Gastrocnemius medialis (tissue), 4 donors: ENCODE results near the gene PYY.

Experiments used
- CTCF ChIP-seq, 5 experiments: fragments of 450-650 bp in 3 of 5; fragments of 200-600 bp in 2 of 5; sonication (generic) in 2 of 5; IDR thresholded peaks in 4 of 5; conservative IDR thresholded peaks in 1 of 5; 1 replicate in 4 of 5; 2 replicates in 1 of 5; pipeline ENCODE4 v1.5.1; 2016 to 2019; ENCODE audit warnings: antibody characterized with exemption in 5 of 5, mild to moderate bottlenecking in 3 of 5, moderate library complexity in 3 of 5
- POLR2A ChIP-seq, 2 donors: fragments of 450-650 bp; IDR thresholded peaks; one replicate each; pipeline ENCODE4 v1.6.1; 2017; ENCODE audit warnings: antibody characterized with exemption in 2 of 2, mild to moderate bottlenecking in 2 of 2, moderate library complexity in 2 of 2

GRCh38 chr17:43940630-43941029, 13.1 kb downstream of the PYY start:
- TF ChIP-seq CTCF (IDR thresholded peaks at IDR 0.05 in 4 of 5, conservative IDR thresholded peaks at IDR 0.05 in 1 of 5) (no peak), POLR2A (IDR thresholded peaks at IDR 0.05) (no peak)
